GM21515 (cell line): ENCODE results near the gene PC.

Experiments
- ATAC-seq: cut with Tn5 transposase; IDR thresholded peaks from one replicate; pipeline ENCODE4 v1.9.1; 2021; ENCODE audit not compliant: unreplicated experiment

PC gene

DNA sequence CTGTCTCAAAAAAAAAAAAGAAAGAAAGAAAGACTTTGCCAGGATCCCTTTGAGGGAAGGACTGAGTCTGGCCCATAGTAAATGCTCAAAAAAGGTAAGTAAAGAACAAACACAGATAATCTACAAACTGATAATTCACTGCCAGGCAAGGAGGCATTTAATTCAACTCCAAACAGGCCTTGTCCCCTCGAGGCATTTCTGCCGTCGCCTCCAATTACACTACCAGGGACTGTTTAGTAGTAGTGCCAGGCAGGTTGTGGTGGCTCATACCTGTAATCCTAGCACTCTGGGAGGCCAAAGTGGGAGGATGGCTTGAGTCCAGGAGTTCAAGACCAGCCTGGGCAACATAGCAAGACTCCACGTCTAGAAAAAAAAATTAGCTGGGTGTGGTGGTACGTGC is 43.7 kb downstream of the PC start:
- no peak for ATAC-seq

DNA sequence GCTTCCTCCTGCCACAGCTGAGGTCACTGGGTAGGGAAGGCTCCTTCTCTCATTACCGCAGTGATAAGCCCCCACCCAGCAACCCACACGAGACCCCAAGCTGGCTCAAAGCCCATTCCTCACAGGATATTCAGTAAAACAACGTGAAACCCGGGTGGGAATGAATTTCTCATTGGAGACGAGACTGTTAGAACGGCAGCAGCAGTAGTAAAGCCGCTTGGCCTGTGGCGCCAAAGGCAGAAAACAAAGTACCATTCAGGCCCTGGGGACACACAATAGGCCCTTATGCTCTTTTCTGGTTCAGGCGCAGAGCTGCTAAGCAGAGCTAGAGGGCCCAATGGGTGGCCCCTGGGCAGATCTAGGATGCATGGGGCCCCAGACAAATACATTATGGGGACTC is 45.3 kb downstream of the PC start:
- ATAC-seq: no peak

DNA sequence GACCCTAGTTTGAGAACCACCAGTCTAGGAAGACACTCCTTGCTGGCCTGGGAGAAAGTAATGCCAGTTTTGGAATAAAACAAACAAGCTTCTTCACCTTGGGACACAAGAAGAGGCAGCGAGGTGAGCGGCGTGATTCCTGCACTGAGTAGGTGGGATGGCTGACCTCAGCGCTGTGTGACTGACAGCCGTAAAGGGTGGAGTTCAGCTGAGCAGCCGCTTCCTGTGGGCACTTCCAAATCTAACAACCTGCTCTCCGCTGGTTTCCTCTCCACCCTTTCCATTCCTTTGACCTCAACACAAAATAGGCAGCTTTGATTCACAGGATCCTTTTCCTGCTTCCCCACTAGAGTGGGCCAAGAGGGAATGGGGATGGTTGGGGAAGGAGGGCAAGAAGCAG is 45.8 kb downstream of the PC start:
- ATAC-seq: no peak

DNA sequence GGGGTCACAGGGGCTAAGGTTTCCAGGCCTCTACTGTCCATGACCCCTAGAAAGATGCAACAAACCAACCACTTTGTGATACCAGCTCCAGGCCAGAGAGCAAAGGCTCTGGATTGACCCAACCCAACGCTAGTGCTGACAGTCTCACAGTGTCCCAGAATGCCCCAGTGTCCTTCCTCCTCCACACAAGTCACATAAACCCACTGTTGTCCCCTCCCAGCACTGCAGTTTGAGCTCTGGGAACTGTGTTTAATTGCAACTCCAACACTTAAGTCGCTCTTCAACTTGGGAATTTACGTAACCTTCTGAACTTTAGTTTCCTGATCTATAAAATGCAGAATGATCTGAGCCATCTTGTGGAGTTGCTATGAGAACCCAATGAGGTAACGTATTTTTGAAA is 47.5 kb downstream of the PC start:
- ATAC-seq: no peak

DNA sequence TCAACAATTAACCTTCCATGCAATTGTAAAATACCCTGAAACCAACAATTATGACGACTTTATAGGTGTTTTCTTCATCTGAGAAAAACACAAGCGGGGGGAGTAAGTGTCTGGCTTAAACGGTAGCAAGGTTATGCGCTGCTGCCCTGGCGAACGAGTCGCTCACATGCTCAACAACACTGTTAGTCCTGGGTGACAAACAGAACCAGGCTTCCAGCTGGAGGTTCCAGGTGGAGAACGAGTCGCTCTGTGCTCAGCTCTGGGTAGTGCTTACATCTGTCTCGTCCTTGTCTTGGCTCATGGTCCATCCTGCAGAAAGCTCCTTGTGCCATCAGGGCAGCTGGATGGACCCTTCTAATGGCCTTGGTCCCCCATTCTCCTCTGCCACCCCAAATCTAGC is 48.2 kb downstream of the PC start:
- no peak for ATAC-seq

DNA sequence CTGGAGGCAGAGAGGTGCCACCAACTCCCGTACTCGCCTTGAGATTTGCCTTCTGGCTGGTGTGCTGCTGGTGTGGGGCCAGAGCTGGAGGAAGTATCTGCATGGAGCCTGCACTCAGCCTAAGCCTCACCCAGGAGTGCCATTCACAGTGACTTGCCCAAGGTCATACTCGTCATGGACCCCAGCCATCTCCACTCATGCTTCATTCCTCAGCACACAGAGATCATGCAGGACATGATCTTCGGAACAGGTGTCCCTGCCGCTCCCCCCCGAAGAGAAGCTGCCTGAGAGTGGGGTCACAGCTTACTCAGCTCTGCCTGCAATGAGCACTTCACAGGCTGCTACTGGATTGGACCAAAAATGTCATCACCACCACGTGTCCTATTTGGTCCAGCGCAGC is 49.0 kb downstream of the PC start:
- ATAC-seq: no peak

DNA sequence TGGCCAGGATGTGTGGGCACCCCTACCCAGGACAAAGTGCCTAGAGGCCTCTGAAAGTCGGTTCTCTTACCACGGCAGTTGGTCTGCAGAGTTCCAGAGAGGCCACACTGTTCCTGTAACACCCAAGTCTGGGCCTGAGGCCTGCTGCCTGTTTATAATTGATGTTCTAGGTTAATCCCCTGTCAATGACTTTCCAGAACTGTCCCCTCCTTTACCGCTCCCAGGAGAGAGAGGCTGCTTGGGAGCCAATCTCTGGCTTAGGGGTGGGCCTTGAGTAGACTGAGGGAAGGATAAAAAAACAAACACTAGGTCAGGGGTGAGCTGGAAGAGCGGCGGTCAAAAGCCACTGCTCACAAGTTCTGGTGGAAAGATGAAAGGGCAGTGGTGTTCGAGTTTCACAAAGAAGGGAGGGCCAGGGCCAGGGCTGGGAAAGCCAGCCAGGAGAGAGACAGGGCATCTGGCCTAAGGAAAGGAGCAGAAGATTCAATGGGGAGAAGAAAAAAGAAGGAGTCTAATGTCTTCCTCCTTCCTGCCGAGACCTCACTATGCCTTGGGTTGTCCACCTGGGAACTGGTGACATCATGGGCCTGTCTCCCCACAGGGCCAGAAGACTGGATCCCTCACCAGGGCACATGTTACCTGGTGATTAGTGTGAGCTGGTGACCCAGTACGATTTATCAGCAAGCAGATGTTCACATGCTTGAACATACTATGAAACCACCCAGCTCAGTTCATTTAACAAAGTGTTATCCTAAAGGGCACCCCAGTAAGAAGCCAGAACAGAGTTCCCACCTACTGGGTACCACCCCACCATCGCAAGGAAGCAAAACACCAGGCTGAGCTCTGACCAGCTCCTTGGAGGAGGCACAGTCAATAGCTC is 50.2 kb downstream of the PC start:
- no peak for ATAC-seq

DNA sequence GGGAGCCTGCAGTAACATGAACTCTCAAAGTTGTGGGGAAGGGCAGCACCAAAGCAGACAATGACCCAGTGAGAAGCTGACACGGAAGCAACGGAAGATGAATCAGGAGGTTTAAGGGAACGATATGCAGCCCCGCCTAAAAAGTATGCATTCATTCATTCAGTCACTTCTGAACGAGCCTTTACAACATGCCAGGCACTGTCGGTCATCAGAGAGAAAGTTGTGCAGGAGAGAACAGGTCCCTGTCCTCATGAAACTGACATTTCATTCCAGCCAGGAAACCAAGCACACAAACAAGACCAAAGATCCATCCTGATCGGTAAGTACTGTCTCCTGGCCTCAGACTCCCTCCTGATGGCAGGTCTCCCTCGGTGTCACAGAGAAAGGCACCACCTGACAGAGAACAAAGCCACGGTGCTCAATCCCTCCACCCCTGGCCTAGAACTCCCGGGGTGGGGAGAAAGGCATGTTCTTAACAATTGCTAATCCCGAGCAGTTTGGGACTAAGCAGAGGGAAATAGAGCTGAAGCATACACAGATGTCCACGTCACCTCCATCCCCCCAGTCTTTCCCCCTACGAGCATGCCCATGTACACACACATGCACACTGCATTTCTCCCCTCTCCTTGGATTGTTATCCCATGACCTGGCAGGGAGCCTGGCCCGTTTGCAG is 52.0 kb downstream of the PC start:
- ATAC-seq: no peak

DNA sequence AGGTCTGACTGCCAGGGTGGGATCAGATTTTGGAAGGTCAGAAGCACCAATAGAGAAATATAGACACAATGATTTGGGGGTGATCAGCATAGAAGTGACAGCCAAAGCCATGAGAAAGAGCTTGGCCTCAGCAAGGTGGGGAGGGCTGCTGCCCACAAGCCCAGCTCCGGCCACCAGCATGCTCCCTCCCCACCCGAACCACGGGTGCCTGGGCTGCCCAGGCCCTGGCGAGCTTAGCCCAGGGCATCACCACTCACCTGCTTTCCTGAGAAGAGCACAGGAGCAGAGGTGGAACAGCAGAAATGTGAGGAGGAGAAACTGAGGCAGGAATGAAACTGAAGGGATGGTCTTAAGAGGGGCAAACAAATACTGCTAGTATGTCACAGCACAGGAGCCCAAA is 52.6 kb downstream of the PC start:
- no peak for ATAC-seq

DNA sequence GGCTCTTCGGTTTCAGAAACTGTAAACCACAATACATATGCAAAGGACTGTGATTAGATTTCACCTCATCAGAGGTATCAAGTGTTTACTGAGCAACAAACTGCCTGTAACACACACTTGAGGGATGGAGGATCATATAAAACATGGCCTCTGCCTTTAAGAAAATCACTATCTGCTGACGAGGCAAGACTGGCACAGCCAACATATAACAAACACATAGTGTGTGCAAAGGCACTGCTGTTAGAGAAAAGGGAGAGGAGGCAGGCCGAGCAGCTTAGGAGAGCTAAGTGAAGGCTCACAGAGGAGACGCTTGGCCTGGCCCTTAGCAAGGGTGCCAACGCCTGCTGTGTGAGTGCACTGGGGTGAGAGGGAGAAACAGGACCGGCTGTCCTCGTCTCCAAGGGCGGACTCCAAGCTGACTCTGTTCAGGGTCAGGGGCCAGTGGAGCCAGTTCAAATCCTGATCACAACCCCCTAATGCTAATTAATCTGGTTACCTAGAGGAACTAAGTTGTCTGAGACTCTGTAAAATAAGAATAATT is 53.1 kb downstream of the PC start:
- ATAC-seq: no peak

DNA sequence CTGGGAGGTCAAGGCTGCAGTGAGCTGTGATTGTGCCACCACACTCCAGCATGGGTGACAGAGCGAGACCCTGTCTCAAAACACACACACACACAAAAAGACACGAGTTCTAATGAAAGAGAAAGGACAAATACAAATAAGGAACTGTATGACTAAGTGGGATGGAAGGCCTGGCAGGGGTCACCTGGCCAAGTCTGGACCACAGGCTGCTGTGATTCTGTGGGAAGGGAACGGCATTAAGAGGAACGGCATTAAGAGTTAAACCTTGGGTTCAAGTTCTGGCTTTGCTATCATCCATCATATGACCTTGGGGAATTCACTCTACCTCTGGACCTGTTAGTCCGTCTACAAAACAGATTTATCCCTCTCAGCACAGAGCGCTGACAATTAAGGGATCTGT is 53.6 kb downstream of the PC start:
- ATAC-seq: no peak

DNA sequence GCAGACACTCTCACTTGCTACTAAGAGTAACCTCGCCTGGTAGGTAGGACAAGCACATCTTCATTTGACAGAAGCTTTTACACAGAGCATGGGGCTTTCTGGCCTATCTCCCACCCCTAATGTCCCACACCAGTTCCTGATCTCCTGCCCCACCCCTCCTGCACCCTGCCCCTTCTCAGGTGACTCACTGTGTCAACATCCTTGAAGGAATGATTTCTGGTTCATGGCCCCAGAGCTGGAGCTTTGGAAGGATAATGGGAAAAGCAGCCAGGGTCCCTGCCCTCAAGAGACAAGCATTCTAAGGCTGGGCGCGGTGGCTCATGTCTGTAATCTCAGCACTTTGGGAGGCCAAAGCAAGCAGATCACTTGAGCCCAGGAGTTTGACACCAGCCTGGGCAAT is 54.1 kb downstream of the PC start:
- no peak for ATAC-seq

DNA sequence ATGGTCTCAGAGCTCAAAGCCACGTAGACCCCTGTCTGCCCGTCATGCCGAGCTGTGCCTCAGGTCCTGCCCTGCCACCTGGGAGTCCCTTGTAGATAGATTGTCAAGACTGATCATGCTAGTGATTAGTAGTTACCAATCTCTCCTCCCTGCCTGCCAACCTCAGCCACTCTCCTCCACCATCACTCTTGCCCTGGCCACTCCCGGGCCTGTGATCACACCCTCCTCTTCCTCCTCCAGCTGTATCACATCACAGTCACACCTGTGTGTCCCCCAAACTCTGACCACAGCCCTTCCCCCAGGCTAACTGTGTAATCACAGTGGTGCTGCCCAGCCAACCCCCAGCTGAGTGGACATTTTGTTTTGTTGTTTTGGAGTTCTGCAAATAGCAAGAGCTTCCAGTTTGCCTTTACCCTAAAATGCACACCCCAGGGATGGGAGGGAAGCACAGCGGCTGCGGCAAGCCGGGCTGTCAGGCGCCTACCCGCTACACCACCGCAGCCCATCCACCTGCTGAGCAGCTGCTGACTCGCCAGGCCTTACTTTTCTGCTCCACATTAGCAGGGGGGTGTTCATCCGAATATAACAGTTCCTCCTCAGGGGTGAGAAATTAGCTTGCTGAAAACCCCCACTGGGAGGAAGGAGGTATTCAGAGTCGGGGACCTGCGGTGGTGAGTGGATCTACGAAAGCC is 55.6 kb downstream of the PC start:
- no peak for ATAC-seq

DNA sequence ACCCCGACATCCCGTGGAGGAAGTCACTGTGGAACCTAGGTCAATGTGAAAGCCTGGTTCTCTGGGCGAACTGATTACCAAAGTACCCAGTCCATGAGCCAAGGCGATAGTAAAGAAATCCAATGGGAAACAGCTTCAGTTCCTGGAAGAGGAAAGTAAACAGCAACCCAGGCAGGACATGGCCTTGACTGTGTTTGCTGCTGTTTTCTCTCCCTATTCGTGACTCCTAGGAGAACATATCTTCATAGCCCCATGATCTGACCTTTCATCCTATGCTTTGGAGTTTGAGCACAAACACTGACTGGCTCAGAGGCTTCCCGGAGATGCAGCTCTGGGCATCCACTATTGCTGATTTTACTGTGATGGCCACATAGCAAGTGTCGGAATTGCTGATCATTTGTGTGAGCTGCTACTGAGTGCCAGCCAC is 56.2 kb downstream of the PC start:
- no peak for ATAC-seq

DNA sequence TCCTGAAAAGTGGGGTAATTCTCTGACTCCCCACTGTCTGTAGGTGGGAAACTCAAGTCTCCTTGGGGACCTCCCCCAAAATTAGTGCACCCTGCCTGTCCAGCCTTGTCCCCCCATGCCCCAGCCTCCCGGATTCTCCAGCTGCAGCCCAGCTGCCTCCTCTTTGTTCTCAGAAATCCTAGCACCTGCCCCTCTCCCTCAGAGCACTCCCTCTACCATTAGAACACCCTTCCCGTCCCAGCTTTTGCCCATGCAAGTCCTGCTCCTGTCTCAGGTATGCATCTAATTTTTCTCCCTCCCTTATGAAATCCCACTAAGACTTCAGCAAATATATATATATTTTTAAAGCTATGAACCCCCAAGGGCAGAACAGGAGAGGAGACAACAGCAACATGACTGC is 64.0 kb downstream of the PC start:
- no peak for ATAC-seq

DNA sequence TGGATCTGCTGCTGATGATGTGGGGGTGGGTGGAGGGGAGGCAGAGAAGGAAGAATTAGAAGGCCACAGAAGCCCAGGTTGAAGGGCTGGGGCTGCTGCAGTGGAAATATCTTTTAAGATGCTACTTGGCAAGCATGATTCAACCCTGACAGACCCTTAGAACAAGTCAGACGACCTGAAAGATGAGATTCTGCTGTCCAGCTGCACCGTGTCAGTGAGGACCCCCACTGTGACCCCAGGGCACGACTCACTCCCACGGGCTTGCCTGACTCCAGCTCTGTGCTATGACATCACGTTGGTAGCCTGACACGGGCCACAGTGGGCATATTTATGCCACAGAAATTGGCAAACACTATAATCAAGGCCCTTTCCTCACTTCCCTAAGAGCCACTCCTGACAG is 65.3 kb downstream of the PC start:
- no peak for ATAC-seq

DNA sequence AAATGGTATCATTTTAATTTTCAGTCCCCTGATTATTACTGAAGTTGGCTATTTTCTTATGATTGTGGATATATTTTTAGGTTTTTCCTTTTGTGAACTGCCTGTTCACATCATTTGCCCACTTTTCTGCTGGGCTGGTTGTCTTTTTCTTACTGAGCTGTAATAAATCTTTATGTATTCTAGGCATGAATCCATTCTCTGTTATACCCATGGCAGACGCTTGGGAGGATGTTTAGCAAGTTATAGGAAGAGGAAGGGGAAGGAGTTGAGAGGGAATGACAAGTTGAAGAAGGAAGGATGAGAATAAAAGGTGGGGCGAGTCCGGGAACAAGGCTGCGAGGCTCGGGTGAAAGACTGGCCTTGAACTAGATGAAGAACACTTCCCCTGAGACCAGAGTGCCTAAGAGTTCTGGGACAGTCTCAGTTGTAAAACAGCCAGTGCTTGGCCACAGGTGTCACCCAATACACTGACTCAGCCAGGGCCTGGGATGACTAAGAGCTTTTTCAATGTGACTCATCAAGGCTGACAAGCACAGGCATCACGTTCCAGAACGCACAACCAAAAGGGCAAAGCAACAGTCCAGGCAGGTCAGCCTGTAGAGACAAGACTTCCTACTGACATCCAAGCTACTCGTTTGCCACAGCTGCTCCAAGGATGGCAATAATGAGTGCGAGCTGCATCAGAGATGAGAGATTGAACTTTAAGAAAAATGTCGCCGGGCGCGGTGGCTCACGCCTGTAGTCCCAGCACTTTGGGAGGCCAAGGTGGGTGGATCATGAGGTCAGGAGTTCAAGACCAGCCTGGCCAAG is 66.1 kb downstream of the PC start:
- ATAC-seq: peak; percentile 93

DNA sequence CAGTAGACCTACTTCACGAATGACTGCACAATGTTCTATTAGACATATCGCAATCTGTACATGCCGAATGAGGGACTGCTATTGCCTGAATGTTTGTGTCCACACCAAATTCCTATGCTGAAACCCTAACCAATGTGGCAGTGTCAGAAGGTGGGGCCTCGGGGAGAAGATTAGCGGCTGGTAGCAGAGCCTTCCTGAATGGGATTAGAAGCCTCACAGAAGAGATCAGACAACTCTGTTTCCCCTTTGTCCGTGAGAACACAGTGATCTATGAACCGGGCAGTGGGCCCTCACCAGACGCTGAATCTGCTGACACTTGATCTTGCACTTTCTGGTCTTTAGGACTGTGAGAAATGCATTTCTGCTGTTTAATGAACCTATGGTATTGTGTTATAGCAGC is 68.2 kb downstream of the PC start:
- ATAC-seq: no peak

DNA sequence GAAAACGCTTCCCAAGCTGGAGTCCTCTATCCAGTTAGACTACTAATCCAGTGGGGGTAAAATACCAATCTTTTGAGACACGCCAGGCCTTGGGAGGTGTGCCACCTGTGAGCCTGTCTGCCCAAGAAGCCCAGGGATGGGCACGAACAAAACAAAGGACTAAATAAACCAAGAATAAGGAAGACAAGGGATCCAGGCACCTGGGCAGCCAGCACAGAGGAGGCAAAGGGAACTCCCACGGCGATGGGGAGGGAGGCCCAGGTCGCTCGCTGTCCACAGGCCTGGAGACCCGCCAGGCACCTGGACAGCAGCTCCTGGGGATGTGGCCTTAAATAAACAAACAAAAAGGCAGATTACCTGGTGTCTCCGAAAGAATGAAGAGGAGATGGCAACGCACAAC is 69.9 kb downstream of the PC start:
- no peak for ATAC-seq

DNA sequence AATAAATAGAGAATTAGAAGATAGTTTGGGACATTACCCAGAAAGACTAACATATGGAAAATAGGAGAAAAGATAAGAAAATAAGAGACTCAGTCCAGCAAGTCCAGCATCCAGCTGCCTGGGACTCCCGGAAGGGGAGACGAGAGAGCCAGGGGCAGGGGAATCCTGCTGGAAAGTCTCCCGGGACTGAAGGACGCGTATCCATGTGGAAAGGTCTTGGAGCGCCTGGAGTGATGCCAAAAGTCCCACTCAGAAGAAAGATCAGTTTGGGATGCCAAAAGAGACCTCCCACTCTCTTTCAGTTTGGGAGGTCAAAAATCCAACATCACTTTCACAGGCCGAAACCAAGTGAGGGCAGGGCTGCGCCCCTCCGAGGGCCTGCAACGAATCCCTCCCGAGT is 70.7 kb downstream of the PC start:
- ATAC-seq: no peak

DNA sequence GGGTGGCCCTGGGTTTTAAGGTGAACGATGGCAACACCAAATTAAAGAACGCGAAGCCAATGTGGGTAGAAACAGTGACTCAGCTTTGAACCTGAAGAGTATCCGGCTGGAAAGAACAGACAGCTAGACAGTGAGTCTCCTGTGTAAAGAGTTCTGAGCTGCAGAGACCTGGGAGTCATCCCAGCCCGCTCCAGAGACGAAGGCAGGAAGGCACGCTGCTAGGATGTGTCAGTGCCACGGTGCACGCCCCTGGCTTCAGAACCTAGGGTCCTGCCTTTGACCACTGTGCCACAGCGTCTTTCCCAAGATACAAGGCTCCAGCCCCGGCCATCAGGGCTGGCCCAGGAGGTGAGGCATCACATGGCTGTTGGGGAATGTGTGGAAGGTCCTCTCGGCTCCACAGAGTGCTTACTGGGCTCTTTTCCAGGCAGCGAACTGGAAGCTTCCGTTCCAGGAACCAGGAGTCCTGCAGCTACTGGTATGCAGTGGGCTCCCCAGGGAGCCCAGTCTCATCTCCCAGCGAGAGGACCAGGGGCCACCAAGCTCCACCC is 71.4 kb downstream of the PC start:
- no peak for ATAC-seq
